DMS53 (cell line): Measurements from ENCODE around the gene FKTN.

Experiments used
- DNase-seq: peaks from one replicate; lab custom pipeline; 2025; lab: John Stamatoyannopoulos, UW

The FKTN gene

DNA sequence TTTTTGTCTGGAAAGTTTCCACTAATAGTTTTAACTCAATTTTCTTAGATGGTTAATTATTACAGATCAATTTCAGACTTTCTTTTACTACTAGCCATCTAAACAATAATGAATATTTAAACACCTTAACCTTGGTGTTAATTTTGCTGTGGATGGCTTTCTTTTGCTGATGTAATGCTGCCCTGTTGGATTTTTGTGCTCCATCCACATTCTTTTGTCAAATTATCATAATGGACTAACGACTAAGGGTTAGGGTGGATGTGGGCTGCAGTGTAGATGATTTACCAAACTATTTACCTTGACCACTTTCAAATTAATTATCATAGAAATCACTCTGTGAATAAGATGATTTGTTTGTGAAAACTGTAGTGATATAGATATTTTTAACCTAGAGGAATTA is 120.8 kb downstream of the FKTN start:
- DNase-seq, result no peak

DNA sequence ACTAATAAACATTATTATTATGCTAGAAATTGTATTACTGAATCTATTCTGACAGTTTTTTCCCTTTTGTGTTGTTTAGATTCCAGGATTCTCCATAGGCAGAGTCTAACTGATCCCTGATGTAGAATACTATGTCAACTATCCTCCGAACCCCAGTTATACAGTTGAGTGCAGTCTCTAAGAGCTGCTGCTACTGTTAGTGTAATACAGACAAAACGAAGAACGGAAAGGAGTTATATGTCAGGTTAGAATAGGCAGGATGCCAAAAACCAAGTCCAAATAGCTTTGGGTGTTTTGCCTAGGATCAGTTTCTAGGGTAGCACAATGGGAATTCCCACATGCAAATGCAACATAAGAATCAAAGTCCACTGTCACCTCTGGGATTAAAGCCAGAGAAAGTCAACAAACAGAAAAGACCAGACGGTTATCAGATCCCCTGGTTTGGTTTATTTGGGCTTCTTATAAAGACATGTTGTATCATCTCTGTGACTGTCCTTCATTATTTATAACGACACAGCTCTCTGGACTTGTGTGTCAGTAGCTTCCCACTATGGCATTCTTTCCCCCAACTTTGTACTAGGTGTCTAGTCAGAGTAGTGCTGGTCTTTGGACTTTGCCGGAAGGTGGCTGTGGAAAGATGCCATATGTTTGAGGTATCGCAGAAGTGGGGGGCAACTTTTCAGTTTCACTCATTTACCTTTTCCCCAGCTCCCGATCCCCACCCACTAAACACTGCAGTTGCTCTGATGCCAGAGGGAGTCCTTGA is 121.5 kb downstream of the FKTN start:
- DNase-seq, result peak; percentile 70

GRCh38 chr9:105681313-105681712 is 123.4 kb downstream of the FKTN start:
- DNase-seq, result no peak

- DNase-seq, result peak; percentile 23
Measured at GRCh38 chr9:105681724-105682123, 123.8 kb downstream of the FKTN start.

GRCh38 chr9:105683688-105684275 is 125.9 kb downstream of the FKTN start:
- no peak for DNase-seq

DNA sequence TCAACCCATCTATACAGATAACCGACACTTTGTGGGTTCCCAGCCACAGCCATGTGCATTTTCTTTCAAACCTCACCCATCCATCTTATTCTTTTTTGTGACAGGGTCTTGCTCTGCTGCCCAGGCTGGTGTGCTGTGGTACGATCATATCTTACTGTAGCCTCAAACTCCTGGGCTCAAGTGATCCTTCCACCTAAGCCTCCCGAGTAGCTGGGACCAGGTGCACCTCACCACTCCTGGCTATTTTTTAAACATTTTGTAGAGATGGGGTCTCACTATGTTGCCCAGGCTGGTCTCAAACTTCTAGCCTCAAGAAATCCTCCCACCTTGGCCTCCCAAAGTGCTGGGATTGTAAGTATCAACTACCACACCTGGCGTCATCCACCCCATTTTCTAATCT is 129.0 kb downstream of the FKTN start:
- DNase-seq, result no peak
